ENCODE results near the gene SMPDL3A.

The SMPDL3A gene

DNA sequence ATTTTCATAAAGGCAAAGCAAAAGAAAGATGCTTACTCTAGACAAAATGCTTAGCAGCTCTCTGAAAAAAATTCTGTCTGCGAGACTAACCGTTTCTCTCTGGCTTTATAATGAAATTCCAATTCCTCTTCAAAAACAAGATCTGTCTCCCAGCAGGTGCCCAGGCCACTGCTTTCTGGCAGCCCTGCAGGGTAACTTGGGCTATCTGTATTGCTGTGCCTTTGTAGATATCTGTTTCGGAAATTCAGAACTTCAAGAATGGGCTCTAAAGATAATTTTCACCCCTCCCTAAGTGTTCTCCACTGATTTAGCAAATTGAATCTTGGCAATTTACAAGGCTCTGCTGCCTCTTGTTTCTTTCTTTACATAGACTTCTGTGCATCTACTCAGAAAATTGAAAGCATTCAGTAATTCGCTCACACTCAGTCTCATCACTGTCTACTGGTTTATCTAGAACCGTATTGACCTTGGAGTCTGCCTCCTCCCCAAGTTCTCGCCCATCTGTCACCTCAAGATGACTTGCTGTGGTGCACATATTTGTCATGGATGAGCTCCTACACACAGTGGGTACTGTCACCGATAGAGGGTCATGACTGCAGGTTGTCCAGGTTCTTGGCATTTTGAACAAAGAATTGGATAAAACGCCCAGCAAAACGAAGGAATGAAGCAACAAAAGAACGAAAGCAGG is 35.9 kb upstream of the SMPDL3A start:
- Histone ChIP-seq H2AFZ (ENCODE audit: low read length) (no peak overlapping the region), H3K4me2 (ENCODE audit: low read depth, low read length) (no peak overlapping the region), H3K9me2 (replicated peaks; ENCODE audit: insufficient read depth, low read length) (no peaks in the 10 kb centered on the region), H3F3A (ENCODE audit: insufficient read depth, low read length) (no peaks in the 10 kb centered on the region), H3K79me2 (ENCODE audit: low read length) (no peaks in the 10 kb centered on the region), H3K9ac (ENCODE audit: low read length) (no peak overlapping the region), H3K9me3 (replicated peaks; ENCODE audit: insufficient read depth, low read length) (no peaks in the 10 kb centered on the region), H3K36me3 (replicated peaks; ENCODE audit: insufficient read depth, low read length) (no peaks in the 10 kb centered on the region), H3K4me3 (ENCODE audit: low read length) (no peak overlapping the region), H3K27ac (ENCODE audit: low read length) (no peak overlapping the region), H3K27me3 (replicated peaks; ENCODE audit: insufficient read depth, low read length) (no peaks in the 10 kb centered on the region), H3K4me1 (ENCODE audit: low read length) (peaks cover 3% of the 10 kb centered on the region; the same call in 1 of the 2 replicates), H4K20me1 (ENCODE audit: insufficient read depth, low read length) (no peaks in the 10 kb centered on the region)
- TF ChIP-seq, protein P1, sequence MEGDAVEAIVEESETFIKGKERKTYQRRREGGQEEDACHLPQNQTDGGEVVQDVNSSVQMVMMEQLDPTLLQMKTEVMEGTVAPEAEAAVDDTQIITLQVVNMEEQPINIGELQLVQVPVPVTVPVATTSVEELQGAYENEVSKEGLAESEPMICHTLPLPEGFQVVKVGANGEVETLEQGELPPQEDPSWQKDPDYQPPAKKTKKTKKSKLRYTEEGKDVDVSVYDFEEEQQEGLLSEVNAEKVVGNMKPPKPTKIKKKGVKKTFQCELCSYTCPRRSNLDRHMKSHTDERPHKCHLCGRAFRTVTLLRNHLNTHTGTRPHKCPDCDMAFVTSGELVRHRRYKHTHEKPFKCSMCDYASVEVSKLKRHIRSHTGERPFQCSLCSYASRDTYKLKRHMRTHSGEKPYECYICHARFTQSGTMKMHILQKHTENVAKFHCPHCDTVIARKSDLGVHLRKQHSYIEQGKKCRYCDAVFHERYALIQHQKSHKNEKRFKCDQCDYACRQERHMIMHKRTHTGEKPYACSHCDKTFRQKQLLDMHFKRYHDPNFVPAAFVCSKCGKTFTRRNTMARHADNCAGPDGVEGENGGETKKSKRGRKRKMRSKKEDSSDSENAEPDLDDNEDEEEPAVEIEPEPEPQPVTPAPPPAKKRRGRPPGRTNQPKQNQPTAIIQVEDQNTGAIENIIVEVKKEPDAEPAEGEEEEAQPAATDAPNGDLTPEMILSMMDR (IDR thresholded peaks at IDR 0.05; ENCODE audit: low read length) = no peak
- no peak for TF ChIP-seq EZH2 (optimal IDR thresholded peaks at IDR 0.05; ENCODE audit: low read depth, low read length)
- no peak for TF ChIP-seq EZH2phosphoT487 (IDR thresholded peaks at IDR 0.05; ENCODE audit: low read length)
- no peak for DNase-seq

DNA sequence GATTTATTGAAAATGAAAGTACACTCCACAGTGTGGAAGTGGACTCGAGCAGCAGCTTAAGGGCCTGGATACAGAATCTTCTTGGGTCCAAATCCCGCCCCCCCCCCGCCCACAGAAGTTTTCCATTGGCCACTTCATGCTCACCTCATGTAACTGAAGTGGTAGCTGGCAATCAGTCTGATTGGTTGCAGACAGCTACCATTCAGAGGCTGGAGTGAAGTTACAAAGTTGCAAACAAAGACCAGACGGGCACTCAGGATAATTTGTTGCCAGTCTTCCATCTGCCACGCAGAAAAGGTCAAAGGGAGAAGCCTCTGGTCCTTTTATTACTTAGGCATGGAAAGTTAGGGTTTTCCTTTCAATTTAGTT is 35.4 kb upstream of the SMPDL3A start:
- H4K20me1 ChIP-seq (ENCODE audit: insufficient read depth, low read length) = no peaks in the 10 kb centered on the region

DNA sequence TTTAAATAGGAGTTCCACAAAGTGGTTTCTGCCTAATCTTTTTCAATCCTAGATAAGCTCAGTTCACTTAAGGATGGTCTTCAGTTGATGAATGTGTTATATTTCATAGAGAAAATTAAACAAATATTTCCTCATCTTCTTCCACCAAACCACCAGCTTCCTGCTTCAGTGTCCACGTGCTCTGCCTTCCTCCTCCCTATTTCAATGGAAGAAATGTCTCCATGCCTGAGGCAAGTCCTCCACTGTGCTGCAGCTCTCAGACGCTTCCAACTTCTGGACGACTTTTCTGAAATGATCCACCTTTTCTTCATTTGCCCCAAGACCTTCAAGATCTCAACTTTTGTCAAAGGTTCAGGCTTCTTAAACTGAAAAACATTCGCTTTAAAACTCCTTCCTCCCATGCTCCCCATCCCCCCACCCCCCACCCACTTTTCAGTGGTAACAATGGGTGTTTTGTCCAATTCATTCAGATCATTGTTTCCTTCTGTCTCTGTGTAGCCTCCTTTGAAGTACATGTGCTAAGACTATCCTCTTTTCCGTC is 34.8 kb upstream of the SMPDL3A start:
- Histone ChIP-seq H3K9ac (ENCODE audit: low read length) (no peak overlapping the region), H3K27me3 (replicated peaks; ENCODE audit: insufficient read depth, low read length) (no peaks in the 10 kb centered on the region), H3K79me2 (ENCODE audit: low read length) (no peaks in the 10 kb centered on the region), H3K9me2 (replicated peaks; ENCODE audit: insufficient read depth, low read length) (no peaks in the 10 kb centered on the region), H3K4me3 (ENCODE audit: low read length) (no peak overlapping the region), H4K20me1 (ENCODE audit: insufficient read depth, low read length) (no peaks in the 10 kb centered on the region), H2AFZ (ENCODE audit: low read length) (no peak overlapping the region), H3K36me3 (replicated peaks; ENCODE audit: insufficient read depth, low read length) (no peaks in the 10 kb centered on the region), H3K4me1 (ENCODE audit: low read length) (peaks cover 3% of the 10 kb centered on the region; the same call in 1 of the 2 replicates), H3K27ac (ENCODE audit: low read length) (no peak overlapping the region), H3K9me3 (replicated peaks; ENCODE audit: insufficient read depth, low read length) (no peaks in the 10 kb centered on the region), H3F3A (ENCODE audit: insufficient read depth, low read length) (no peaks in the 10 kb centered on the region), H3K4me2 (ENCODE audit: low read depth, low read length) (no peak overlapping the region)
- TF ChIP-seq, protein P1 (IDR thresholded peaks at IDR 0.05; ENCODE audit: low read length) = no peak
- TF ChIP-seq EZH2 (optimal IDR thresholded peaks at IDR 0.05; ENCODE audit: low read depth, low read length) (no peak), EZH2phosphoT487 (IDR thresholded peaks at IDR 0.05; ENCODE audit: low read length) (no peak)
- DNase-seq = no peak

More for the DNA sequence above, 35.4 kb upstream of the SMPDL3A start:
- no peak overlapping the region for H3K4me2 ChIP-seq (ENCODE audit: low read depth, low read length)
- no peaks in the 10 kb centered on the region for H3K79me2 ChIP-seq (ENCODE audit: low read length)
- no peaks in the 10 kb centered on the region for H3K9me2 ChIP-seq (replicated peaks; ENCODE audit: insufficient read depth, low read length)
- no peaks in the 10 kb centered on the region for H3K27me3 ChIP-seq (replicated peaks; ENCODE audit: insufficient read depth, low read length)
- no peaks in the 10 kb centered on the region for H3K36me3 ChIP-seq (replicated peaks; ENCODE audit: insufficient read depth, low read length)
- no peak for DNase-seq
- no peak overlapping the region for H3K27ac ChIP-seq (ENCODE audit: low read length)
- no peaks in the 10 kb centered on the region for H3K9me3 ChIP-seq (replicated peaks; ENCODE audit: insufficient read depth, low read length)
- no peak overlapping the region for H3K4me3 ChIP-seq (ENCODE audit: low read length)
- H3K9ac ChIP-seq (ENCODE audit: low read length) = no peak overlapping the region
- peaks cover 3% of the 10 kb centered on the region; the same call in 1 of the 2 replicates for H3K4me1 ChIP-seq (ENCODE audit: low read length)
- no peaks in the 10 kb centered on the region for H3F3A ChIP-seq (ENCODE audit: insufficient read depth, low read length)
- TF ChIP-seq, protein P1 (IDR thresholded peaks at IDR 0.05; ENCODE audit: low read length) = no peak
- no peak overlapping the region for H2AFZ ChIP-seq (ENCODE audit: low read length)
